Astrocyte (in vitro differentiated cells and primary cell): Measurements from ENCODE around the gene FANCE. TPM values are rescaled to one million over a fixed set of nuclear protein-coding genes. Genes with fewer than 3 reads are reported as not detected.
A peak's percentile ranks its signal among the peaks of the same experiment; 100 is the strongest.

Experiments
- DNase-seq: peaks from one replicate; pipeline ENCODE4 v3.0.0-alpha.2; 2010; ENCODE audit warnings: low read depth
- FAIRE-seq: peaks from 2 replicates; lab custom pipeline; 2011; peaks lifted over from hg19 to GRCh38; lab: Jason Lieb, UNC
- H2AFZ ChIP-seq: 2 replicates; pipeline ENCODE4 v1.6.0; 2012; ENCODE audit warnings: low read depth, low read length, inconsistent platforms
- H3K27ac ChIP-seq: 2 replicates; pipeline ENCODE4 v1.5.1; 2011; ENCODE audit warnings: low read depth, low read length, inconsistent platforms
- H3K27me3 ChIP-seq: 2 replicates; pipeline ENCODE4 v1.6.0; 2011; ENCODE audit warnings: low read length, inconsistent platforms; ENCODE audit not compliant: insufficient read depth
- H3K36me3 ChIP-seq: 2 replicates; pipeline ENCODE4 v1.5.1; 2011; ENCODE audit warnings: low read length, inconsistent platforms; ENCODE audit not compliant: insufficient read depth
- H3K4me1 ChIP-seq: 2 replicates; pipeline ENCODE4 v1.5.1; 2011; ENCODE audit warnings: low read length, inconsistent platforms; ENCODE audit not compliant: insufficient read depth
- H3K4me2 ChIP-seq: 2 replicates; pipeline ENCODE4 v1.6.0; 2012; ENCODE audit warnings: low read length, inconsistent platforms
- H3K4me3 ChIP-seq: 2 replicates; pipeline ENCODE4 v1.5.1; 2011; ENCODE audit warnings: low read depth, mild to moderate bottlenecking, low read length, inconsistent platforms; ENCODE audit not compliant: insufficient read depth
- H3K79me2 ChIP-seq: 2 replicates; pipeline ENCODE4 v1.6.0; 2012; ENCODE audit warnings: mild to moderate bottlenecking, low read length, inconsistent platforms; ENCODE audit not compliant: insufficient read depth
- H3K9ac ChIP-seq: 2 replicates; pipeline ENCODE4 v1.6.0; 2012; ENCODE audit warnings: mild to moderate bottlenecking, low read length, inconsistent platforms
- H3K9me3 ChIP-seq: 2 replicates; pipeline ENCODE4 v1.5.1; 2012; ENCODE audit warnings: low read depth, mild to moderate bottlenecking, low read length, inconsistent platforms; ENCODE audit not compliant: insufficient read depth
- H4K20me1 ChIP-seq: 2 replicates; pipeline ENCODE4 v1.6.0; 2012; ENCODE audit warnings: low read length, inconsistent platforms; ENCODE audit not compliant: insufficient read depth
- H3K27ac Mint-ChIP-seq: one replicate; pipeline ENCODE4 v1.8.0; 2021; ENCODE audit warnings: mild to moderate bottlenecking, mixed read lengths; ENCODE audit not compliant: unreplicated experiment
- H3K27me3 Mint-ChIP-seq: one replicate; pipeline ENCODE4 v1.8.0; 2021; ENCODE audit warnings: low read depth, mixed read lengths; ENCODE audit not compliant: unreplicated experiment
- H3K36me3 Mint-ChIP-seq: one replicate; pipeline ENCODE4 v1.8.0; 2021; ENCODE audit warnings: low read depth, mixed read lengths; ENCODE audit not compliant: unreplicated experiment
- H3K4me1 Mint-ChIP-seq: one replicate; pipeline ENCODE4 v1.8.0; 2021; ENCODE audit warnings: low read depth, mixed read lengths; ENCODE audit not compliant: unreplicated experiment
- H3K4me3 Mint-ChIP-seq: one replicate; pipeline ENCODE4 v1.8.0; 2021; ENCODE audit warnings: mild to moderate bottlenecking, moderate library complexity, mixed read lengths; ENCODE audit not compliant: unreplicated experiment
- H3K9me3 Mint-ChIP-seq: one replicate; pipeline ENCODE4 v1.8.0; 2021; ENCODE audit warnings: mild to moderate bottlenecking, mixed read lengths; ENCODE audit not compliant: unreplicated experiment
- CTCF ChIP-seq: IDR thresholded peaks from 2 replicates; pipeline ENCODE4 v1.5.1; 2011; ENCODE audit warnings: low read depth, mild to moderate bottlenecking, inconsistent platforms, low read length, moderate library complexity; ENCODE audit not compliant: insufficient read depth
- EZH2 ChIP-seq: IDR thresholded peaks from 2 replicates; pipeline ENCODE4 v1.6.1; 2012; ENCODE audit warnings: mild to moderate bottlenecking, low read length, inconsistent platforms; ENCODE audit not compliant: insufficient read depth
- total RNA-seq: library from RNA; stranded (reverse); gene quantifications from 2 replicates; pipeline ENCODE4 v1.2.1, GENCODE V29; 2021

Gene FANCE
- total RNA-seq, 1 donor from 2014 or later: 2.9 TPM

DNA sequence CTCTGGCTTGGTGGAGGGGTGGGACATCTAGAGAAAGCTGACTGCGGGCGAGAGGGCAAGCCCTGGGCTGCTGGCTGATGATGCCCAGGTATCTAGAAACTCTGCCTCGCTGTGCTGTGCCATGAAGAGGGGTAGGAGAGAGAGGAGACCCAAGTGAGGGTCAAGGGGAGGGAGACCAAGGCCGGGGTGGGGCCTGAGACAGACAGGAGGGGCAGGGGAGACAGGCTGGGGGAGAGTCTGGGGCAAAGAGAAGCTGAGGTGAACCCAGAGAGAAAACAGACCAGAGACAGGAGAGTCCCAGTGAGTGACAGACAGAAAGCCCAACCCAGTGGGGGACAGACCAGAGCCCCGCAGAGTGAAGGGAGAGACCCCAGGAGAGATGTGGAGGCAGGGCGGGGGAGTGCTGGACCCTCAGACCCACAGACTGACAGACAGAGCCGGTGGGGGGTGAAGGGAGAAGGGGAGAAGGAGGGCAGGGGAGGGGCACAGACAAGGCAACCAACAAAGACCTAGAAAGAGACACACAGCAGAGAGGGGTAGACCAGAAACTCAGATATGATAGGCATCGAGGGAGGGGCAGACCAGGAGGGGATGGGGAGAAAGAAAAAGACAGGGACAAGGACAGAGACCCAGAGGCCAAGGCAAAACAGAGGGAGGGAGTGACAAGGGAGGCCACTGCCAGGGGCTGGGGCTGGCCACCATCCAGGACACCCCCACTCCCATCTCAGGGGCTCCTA is 38.9 kb downstream of the FANCE start:
- no peak for TF ChIP-seq EZH2
- no peak for TF ChIP-seq CTCF
- Mint-ChIP-seq H3K4me3 (peak overlapping the region; percentile 78), H3K36me3 (peaks cover 3% of the 10 kb centered on the region), H3K9me3 (peaks cover 1% of the 10 kb centered on the region), H3K27me3 (no peaks in the 10 kb centered on the region), H3K27ac (peak overlapping the region; percentile 89), H3K4me1 (peaks cover 60% of the 10 kb centered on the region)
- peak overlapping the region; percentile 88 for H3K4me2 ChIP-seq
- peak overlapping the region; percentile 67 for H3K9ac ChIP-seq
- H2AFZ ChIP-seq: no peak overlapping the region
- H3K79me2 ChIP-seq: peaks cover 99% of the 10 kb centered on the region
- H3K36me3 ChIP-seq: no peaks in the 10 kb centered on the region
- DNase-seq (no peak), FAIRE-seq (no peak)
- no peaks in the 10 kb centered on the region for H3K27me3 ChIP-seq
- no peak overlapping the region for H3K27ac ChIP-seq
- H3K9me3 ChIP-seq: no peaks in the 10 kb centered on the region
- H3K4me1 ChIP-seq: peaks cover 83% of the 10 kb centered on the region
- H3K4me3 ChIP-seq: no peak overlapping the region
- peaks cover 60% of the 10 kb centered on the region for H4K20me1 ChIP-seq

DNA sequence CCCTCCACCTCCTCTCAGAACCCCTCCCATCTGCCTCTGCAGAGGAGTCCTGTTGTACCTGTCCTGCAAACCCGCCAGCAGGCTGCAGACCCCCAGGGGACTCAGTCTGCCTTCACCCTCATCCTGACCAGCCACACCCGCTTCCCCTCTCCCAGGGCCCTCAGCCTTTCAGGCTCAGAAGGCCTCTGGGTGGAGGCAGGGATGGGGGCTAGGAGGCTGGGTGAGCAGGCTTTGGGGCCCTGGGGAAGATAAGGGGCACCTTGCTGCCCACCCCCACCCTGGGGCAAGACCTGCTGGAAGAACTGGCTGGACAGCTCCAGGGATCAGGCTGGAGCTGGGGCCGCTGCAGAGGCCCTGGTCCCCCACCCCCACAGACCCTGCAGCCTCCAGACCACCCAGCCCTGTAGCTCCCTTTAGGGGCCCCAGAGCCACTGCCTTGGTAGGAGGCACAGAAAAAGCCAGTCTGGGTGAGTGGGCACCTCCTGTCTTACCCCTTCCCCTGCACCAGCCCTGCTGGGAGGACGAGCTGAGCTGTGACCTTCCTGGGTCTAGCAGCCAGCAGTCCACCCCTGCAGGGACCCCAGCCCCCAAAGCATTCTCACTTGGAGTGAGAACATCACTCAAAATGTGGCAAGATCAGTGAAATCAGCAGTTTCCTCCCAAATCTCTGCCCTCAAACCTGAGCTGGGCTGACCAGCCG is 39.6 kb downstream of the FANCE start:
- Histone ChIP-seq H3K79me2 (peaks cover 95% of the 10 kb centered on the region), H3K4me2 (peak overlapping the region; percentile 88), H3K36me3 (no peaks in the 10 kb centered on the region), H3K4me1 (peaks cover 77% of the 10 kb centered on the region), H3K9me3 (no peaks in the 10 kb centered on the region), H3K27ac (no peak overlapping the region), H2AFZ (no peak overlapping the region), H3K9ac (peak overlapping the region; percentile 67), H3K27me3 (no peaks in the 10 kb centered on the region), H3K4me3 (no peak overlapping the region), H4K20me1 (peaks cover 61% of the 10 kb centered on the region)
- Mint-ChIP-seq H3K27ac (peak overlapping the region; percentile 89), H3K4me1 (peaks cover 58% of the 10 kb centered on the region), H3K4me3 (peak overlapping the region; percentile 76), H3K9me3 (peaks cover 1% of the 10 kb centered on the region), H3K36me3 (peaks cover 3% of the 10 kb centered on the region), H3K27me3 (no peaks in the 10 kb centered on the region)
- FAIRE-seq: no peak
- TF ChIP-seq CTCF (no peak), EZH2 (no peak)
- DNase-seq: no peak
